Loucy (cell line): Measurements from ENCODE around the gene TGFB3.

Experiments used
- H2AFZ ChIP-seq: fragments of 200-600 bp; sonication (generic); 2 replicates; pipeline ENCODE4 v1.6.0; 2016; ENCODE audit warnings: antibody characterized with exemption, mild to moderate bottlenecking, low read length, moderate library complexity
- H3F3A ChIP-seq: fragments of 200-600 bp; 2 replicates; pipeline ENCODE4 v1.6.0; 2016; ENCODE audit warnings: antibody characterized with exemption, low read depth, mild to moderate bottlenecking
- H3K27me3 ChIP-seq: fragments of 200-600 bp; sonication (generic); 2 replicates; pipeline ENCODE4 v1.6.1; 2014; ENCODE audit warnings: low read length, mild to moderate bottlenecking; ENCODE audit not compliant: insufficient read depth, poor library complexity, severe bottlenecking
- H3K36me3 ChIP-seq: fragments of 200-600 bp; sonication (generic); 2 replicates; pipeline ENCODE4 v1.6.1; 2016; ENCODE audit warnings: low read length; ENCODE audit not compliant: insufficient read depth
- H3K4me1 ChIP-seq: fragments of 200-600 bp; sonication (generic); 2 replicates; pipeline ENCODE4 v1.5.1; 2014; ENCODE audit warnings: low read length, mild to moderate bottlenecking; ENCODE audit not compliant: insufficient read depth, poor library complexity, severe bottlenecking
- H3K4me2 ChIP-seq: fragments of 200-600 bp; sonication (generic); 2 replicates; pipeline ENCODE4 v1.6.0; 2014; ENCODE audit warnings: antibody characterized with exemption, low read length, low read depth, mild to moderate bottlenecking; ENCODE audit not compliant: poor library complexity, severe bottlenecking
- H3K4me3 ChIP-seq: fragments of 200-600 bp; sonication (generic); 2 replicates; pipeline ENCODE4 v1.5.1; 2014; ENCODE audit warnings: low read length, mild to moderate bottlenecking, mixed read lengths; ENCODE audit not compliant: poor library complexity, severe bottlenecking
- H3K79me2 ChIP-seq: fragments of 200-600 bp; sonication (generic); 2 replicates; pipeline ENCODE4 v1.6.1; 2014; ENCODE audit warnings: low read length; ENCODE audit not compliant: insufficient read depth
- H3K9ac ChIP-seq: fragments of 200-600 bp; sonication (generic); 2 replicates; pipeline ENCODE4 v1.6.0; 2014; ENCODE audit warnings: mild to moderate bottlenecking, low read depth, low read length, moderate library complexity; ENCODE audit not compliant: poor library complexity, severe bottlenecking
- H3K9me2 ChIP-seq: fragments of 200-600 bp; sonication (generic); replicated peaks from 2 replicates; pipeline ENCODE4 v1.6.1; 2016; ENCODE audit warnings: low read depth, low read length, mixed read lengths
- H3K9me3 ChIP-seq: fragments of 200-600 bp; sonication (generic); 2 replicates; pipeline ENCODE4 v1.6.1; 2014; ENCODE audit warnings: mild to moderate bottlenecking, antibody characterized with exemption, low read length, low read depth; ENCODE audit not compliant: insufficient read depth
- H4K20me1 ChIP-seq: fragments of 200-600 bp; sonication (generic); 2 replicates; pipeline ENCODE4 v1.6.0; 2014; ENCODE audit warnings: antibody characterized with exemption, low read length, mild to moderate bottlenecking; ENCODE audit not compliant: insufficient read depth, poor library complexity, severe bottlenecking
- EZH2phosphoT487 ChIP-seq: fragments of 200-600 bp; IDR thresholded peaks from 2 replicates; pipeline ENCODE4 v1.6.1; 2018; ENCODE audit warnings: antibody characterized with exemption, mild to moderate bottlenecking, moderate library complexity, borderline replicate concordance
- TF ChIP-seq, protein P1 (sequence below): fragments of 200-600 bp; sonication (generic); conservative IDR thresholded peaks from 2 replicates; pipeline ENCODE4 v1.5.1; 2014; ENCODE audit warnings: mild to moderate bottlenecking, antibody characterized with exemption, low read length

Gene TGFB3

DNA sequence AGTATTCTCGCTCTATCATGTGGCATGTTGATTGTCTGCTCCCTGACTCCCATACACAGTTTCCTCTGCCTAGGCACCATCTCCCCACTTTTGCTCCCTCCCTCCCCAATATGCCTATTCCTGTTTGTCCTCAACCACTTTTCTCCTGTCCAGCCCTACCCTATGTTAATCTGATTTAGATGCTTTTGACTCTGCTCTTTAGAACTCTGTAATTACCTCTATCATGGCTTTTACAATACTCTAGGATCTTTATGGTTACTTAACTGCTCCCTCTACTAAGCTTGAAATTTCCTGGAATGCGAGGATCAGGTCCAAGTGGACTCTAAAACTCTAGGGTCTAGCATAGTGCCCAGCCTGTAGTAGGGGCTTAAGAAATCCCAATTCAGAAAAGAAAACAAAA is 68.6 kb downstream of the TGFB3 start:
- TF ChIP-seq, protein P1, sequence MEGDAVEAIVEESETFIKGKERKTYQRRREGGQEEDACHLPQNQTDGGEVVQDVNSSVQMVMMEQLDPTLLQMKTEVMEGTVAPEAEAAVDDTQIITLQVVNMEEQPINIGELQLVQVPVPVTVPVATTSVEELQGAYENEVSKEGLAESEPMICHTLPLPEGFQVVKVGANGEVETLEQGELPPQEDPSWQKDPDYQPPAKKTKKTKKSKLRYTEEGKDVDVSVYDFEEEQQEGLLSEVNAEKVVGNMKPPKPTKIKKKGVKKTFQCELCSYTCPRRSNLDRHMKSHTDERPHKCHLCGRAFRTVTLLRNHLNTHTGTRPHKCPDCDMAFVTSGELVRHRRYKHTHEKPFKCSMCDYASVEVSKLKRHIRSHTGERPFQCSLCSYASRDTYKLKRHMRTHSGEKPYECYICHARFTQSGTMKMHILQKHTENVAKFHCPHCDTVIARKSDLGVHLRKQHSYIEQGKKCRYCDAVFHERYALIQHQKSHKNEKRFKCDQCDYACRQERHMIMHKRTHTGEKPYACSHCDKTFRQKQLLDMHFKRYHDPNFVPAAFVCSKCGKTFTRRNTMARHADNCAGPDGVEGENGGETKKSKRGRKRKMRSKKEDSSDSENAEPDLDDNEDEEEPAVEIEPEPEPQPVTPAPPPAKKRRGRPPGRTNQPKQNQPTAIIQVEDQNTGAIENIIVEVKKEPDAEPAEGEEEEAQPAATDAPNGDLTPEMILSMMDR: no peak
- TF ChIP-seq EZH2phosphoT487: no peak
- Histone ChIP-seq H3K4me3 (no peak overlapping the region), H3F3A (no peaks in the 10 kb centered on the region)

DNA sequence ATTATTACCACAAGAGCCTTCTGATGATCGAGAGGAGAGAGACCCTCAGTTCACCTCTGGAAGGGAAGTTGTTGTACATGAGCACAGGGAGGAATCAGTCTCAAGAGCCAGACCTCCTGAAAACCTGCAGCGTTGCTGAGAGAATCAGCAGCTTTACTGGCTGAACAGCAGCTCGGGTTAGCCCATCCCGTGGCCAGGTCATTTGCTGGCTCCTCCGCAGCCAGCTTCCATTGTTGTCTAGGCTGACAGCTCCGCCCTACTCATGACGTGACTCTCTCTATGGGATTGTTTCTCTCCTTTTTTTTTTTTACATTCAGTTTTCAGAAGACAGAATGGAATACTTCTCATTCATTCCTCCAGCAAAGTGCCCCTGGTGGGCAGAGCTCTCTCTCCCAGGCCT is 69.9 kb downstream of the TGFB3 start:
- H3K36me3 ChIP-seq: peaks cover 6% of the 10 kb centered on the region; the same call in 1 of the 2 replicates
- no peaks in the 10 kb centered on the region for H3K79me2 ChIP-seq
- no peaks in the 10 kb centered on the region for H3K9me2 ChIP-seq
- no peaks in the 10 kb centered on the region for H4K20me1 ChIP-seq
- TF ChIP-seq, protein P1: no peak
- TF ChIP-seq EZH2phosphoT487: no peak
- H3K4me2 ChIP-seq: no peak overlapping the region
- no peak overlapping the region for H2AFZ ChIP-seq
- no peak overlapping the region for H3K4me3 ChIP-seq
- H3K27me3 ChIP-seq: no peaks in the 10 kb centered on the region
- no peaks in the 10 kb centered on the region for H3K4me1 ChIP-seq
- H3K9ac ChIP-seq: no peak overlapping the region
- H3K9me3 ChIP-seq: no peaks in the 10 kb centered on the region
- H3F3A ChIP-seq: no peaks in the 10 kb centered on the region

More for the DNA sequence above, 68.6 kb downstream of the TGFB3 start:
- H3K79me2 ChIP-seq: no peaks in the 10 kb centered on the region
- no peak overlapping the region for H3K9ac ChIP-seq
- H3K36me3 ChIP-seq: peaks cover 3% of the 10 kb centered on the region; the same call in 1 of the 2 replicates
- H4K20me1 ChIP-seq: no peaks in the 10 kb centered on the region
- no peaks in the 10 kb centered on the region for H3K9me2 ChIP-seq
- H2AFZ ChIP-seq: no peak overlapping the region
- H3K4me2 ChIP-seq: no peak overlapping the region
- H3K9me3 ChIP-seq: no peaks in the 10 kb centered on the region
- no peaks in the 10 kb centered on the region for H3K4me1 ChIP-seq
- H3K27me3 ChIP-seq: no peaks in the 10 kb centered on the region

DNA sequence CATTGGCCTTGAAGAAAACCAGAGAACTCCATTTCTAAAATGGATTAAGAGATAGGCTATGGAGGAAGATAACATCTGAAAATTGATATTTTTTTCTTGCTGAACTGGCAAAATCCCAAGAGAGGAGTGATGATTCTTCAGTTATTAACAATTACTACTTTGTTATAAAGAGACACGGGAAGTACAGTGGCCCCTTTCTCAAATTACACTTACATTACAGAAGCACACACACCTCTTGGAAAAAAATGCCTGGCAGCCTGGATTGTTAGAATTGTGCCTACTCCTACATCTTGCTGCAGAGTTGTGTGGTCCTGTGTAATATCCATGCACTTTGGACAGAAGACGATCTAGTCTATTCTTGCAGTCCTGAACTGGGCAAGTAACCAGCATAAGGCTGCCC is 71.7 kb downstream of the TGFB3 start:
- Histone ChIP-seq H3K4me3 (no peak overlapping the region), H3K9me2 (no peaks in the 10 kb centered on the region), H3K36me3 (peaks cover 6% of the 10 kb centered on the region; the same call in 1 of the 2 replicates), H3K4me2 (no peak overlapping the region), H4K20me1 (no peaks in the 10 kb centered on the region), H3F3A (no peaks in the 10 kb centered on the region), H3K27me3 (no peaks in the 10 kb centered on the region), H3K9ac (no peak overlapping the region), H3K79me2 (no peaks in the 10 kb centered on the region), H3K4me1 (peaks cover 8% of the 10 kb centered on the region), H2AFZ (no peak overlapping the region), H3K9me3 (no peaks in the 10 kb centered on the region)
- TF ChIP-seq, protein P1: no peak
- TF ChIP-seq EZH2phosphoT487: no peak
